ENCODE data around the gene GLRX2. TPM values are rescaled to one million over a fixed set of nuclear protein-coding genes. Genes with fewer than 3 reads are reported as not detected.

GLRX2 gene
- total RNA-seq, 1 donor from 2014 or later, result 1.9 TPM

DNA sequence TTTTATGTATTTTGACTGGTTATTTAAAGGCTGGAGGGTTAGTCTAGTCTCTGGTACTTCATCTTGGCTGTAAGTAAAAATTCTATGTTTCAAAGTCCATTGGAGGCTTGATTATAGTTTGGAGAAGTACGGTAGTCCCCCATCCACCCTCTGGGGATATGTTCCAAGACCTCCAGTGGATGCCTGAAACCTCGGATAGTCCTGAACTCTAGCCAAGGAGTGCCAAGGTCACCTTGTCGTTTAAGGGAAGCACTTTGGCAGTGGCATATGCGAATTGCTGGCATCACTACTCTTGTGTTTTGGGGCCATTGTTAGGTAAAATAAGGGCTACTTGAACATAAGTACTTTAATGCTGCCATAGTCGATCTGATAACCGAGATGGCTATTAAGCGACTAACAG, 35.0 kb upstream of the GLRX2 start:
- H2AFZ ChIP-seq (replicated peaks), result no peak overlapping the region
- H3K9me3 Mint-ChIP-seq, result no peaks in the 10 kb centered on the region
- no peaks in the 10 kb centered on the region for H3F3A ChIP-seq (ENCODE audit: low read depth)
- no peak overlapping the region for H3K9ac ChIP-seq
- no peak overlapping the region for H3K4me3 ChIP-seq
- H3K4me1 Mint-ChIP-seq, result no peaks in the 10 kb centered on the region
- peaks cover 53% of the 10 kb centered on the region for H3K79me2 ChIP-seq (ENCODE audit: low read depth)
- no peaks in the 10 kb centered on the region for H3K4me1 ChIP-seq
- H4K20me1 ChIP-seq (ENCODE audit: low read depth), result peaks cover 19% of the 10 kb centered on the region
- H3K36me3 ChIP-seq, result peaks cover 43% of the 10 kb centered on the region
- peaks cover 32% of the 10 kb centered on the region for H3K36me3 Mint-ChIP-seq
- H3K27ac Mint-ChIP-seq, result no peak overlapping the region
- H3K27me3 Mint-ChIP-seq (ENCODE audit: insufficient read depth, low read depth), result no peaks in the 10 kb centered on the region
- no peak for DNase-seq (ENCODE audit: low spot score)
- H3K4me3 Mint-ChIP-seq, result no peak overlapping the region
- H3K4me2 ChIP-seq, result no peak overlapping the region
- H3K9me3 ChIP-seq (ENCODE audit: low read depth), result no peaks in the 10 kb centered on the region
- H3K27me3 ChIP-seq, result no peaks in the 10 kb centered on the region
- TF ChIP-seq, protein P1, sequence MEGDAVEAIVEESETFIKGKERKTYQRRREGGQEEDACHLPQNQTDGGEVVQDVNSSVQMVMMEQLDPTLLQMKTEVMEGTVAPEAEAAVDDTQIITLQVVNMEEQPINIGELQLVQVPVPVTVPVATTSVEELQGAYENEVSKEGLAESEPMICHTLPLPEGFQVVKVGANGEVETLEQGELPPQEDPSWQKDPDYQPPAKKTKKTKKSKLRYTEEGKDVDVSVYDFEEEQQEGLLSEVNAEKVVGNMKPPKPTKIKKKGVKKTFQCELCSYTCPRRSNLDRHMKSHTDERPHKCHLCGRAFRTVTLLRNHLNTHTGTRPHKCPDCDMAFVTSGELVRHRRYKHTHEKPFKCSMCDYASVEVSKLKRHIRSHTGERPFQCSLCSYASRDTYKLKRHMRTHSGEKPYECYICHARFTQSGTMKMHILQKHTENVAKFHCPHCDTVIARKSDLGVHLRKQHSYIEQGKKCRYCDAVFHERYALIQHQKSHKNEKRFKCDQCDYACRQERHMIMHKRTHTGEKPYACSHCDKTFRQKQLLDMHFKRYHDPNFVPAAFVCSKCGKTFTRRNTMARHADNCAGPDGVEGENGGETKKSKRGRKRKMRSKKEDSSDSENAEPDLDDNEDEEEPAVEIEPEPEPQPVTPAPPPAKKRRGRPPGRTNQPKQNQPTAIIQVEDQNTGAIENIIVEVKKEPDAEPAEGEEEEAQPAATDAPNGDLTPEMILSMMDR (IDR thresholded peaks at IDR 0.05), result no peak
- TF ChIP-seq EZH2 (IDR thresholded peaks at IDR 0.05) (no peak), EZH2phosphoT487 (IDR thresholded peaks at IDR 0.05) (no peak)
- H3K27ac ChIP-seq, result no peak overlapping the region

DNA sequence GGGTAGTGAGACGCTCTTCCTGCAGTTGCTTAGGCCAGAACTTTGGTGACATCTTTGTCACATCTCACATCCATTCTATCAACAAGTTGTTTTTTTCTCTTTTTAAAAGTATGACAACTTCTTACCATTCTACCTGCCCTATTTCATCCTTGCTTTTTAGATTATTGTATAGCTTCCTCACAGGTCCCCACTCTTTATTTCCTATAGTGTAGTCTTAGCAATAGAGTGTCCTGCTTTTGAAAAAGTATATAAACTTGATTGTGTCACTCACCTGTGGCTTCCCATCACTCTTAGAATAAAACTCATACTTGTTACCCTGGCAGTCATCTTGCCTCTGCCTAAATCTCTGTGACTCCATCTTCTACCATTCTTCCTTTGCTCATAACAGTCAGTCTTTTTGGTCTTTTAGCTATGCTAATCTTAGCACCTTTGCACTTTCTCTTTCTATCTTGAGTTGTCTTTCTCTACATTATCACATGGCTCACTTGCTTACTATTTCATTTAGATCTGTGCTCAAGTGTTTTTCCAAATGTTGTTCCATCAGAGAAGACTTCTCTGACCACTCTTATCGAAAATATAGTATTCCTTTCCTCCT, 26.1 kb upstream of the GLRX2 start:
- no peak overlapping the region for H3K4me3 ChIP-seq
- Mint-ChIP-seq H3K9me3 (no peaks in the 10 kb centered on the region), H3K27me3 (ENCODE audit: insufficient read depth, low read depth) (peaks cover 2% of the 10 kb centered on the region), H3K36me3 (peaks cover 33% of the 10 kb centered on the region), H3K4me3 (no peak overlapping the region), H3K4me1 (no peaks in the 10 kb centered on the region), H3K27ac (no peak overlapping the region)
- no peaks in the 10 kb centered on the region for H3K27me3 ChIP-seq
- H3K9me3 ChIP-seq (ENCODE audit: low read depth), result no peaks in the 10 kb centered on the region
- no peak overlapping the region for H2AFZ ChIP-seq (replicated peaks)
- no peaks in the 10 kb centered on the region for H3F3A ChIP-seq (ENCODE audit: low read depth)
- DNase-seq (ENCODE audit: low spot score), result no peak
- H3K27ac ChIP-seq, result no peak overlapping the region
- peaks cover 78% of the 10 kb centered on the region for H3K79me2 ChIP-seq (ENCODE audit: low read depth)
- no peak overlapping the region for H3K9ac ChIP-seq
- H4K20me1 ChIP-seq (ENCODE audit: low read depth), result peaks cover 3% of the 10 kb centered on the region
- H3K4me1 ChIP-seq, result no peaks in the 10 kb centered on the region
- TF ChIP-seq, protein P1 (IDR thresholded peaks at IDR 0.05), result no peak
- no peak for TF ChIP-seq EZH2phosphoT487 (IDR thresholded peaks at IDR 0.05)
- no peak overlapping the region for H3K4me2 ChIP-seq
- peaks cover 28% of the 10 kb centered on the region for H3K36me3 ChIP-seq

DNA sequence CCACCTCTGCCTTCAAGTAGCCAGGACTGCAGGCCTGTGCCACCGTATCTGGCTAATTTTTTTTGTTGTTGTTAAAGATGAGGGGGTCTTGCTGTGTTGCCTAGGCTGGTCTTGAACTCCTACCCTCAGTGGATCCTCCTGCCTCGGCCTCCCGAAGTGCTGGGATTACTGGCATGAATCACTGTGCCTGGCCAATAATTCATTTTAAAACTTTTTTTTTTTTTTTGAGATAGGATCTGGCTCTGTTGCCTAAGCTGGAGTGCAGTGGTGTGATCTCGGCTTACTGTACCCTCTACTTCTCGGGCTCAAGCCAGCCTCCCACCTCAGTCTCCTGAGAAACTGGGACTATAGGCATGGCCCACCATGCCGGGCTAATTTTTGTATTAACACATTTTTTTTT, 20.2 kb upstream of the GLRX2 start:
- Histone ChIP-seq H3K79me2 (ENCODE audit: low read depth) (peaks cover 80% of the 10 kb centered on the region), H3F3A (ENCODE audit: low read depth) (peaks cover 13% of the 10 kb centered on the region), H3K4me1 (peaks cover 15% of the 10 kb centered on the region), H3K27ac (no peak overlapping the region), H3K9ac (no peak overlapping the region), H3K9me3 (ENCODE audit: low read depth) (no peaks in the 10 kb centered on the region), H2AFZ (replicated peaks) (no peak overlapping the region), H3K36me3 (peaks cover 17% of the 10 kb centered on the region), H3K27me3 (peaks cover 2% of the 10 kb centered on the region), H4K20me1 (ENCODE audit: low read depth) (peaks cover 27% of the 10 kb centered on the region), H3K4me3 (no peak overlapping the region), H3K4me2 (no peak overlapping the region)
- no peak for DNase-seq (ENCODE audit: low spot score)
- peaks cover 13% of the 10 kb centered on the region for H3K36me3 Mint-ChIP-seq
- H3K4me1 Mint-ChIP-seq, result peaks cover 21% of the 10 kb centered on the region
- peaks cover 4% of the 10 kb centered on the region for H3K27me3 Mint-ChIP-seq (ENCODE audit: insufficient read depth, low read depth)
- H3K4me3 Mint-ChIP-seq, result no peak overlapping the region
- TF ChIP-seq, protein P1 (IDR thresholded peaks at IDR 0.05), result no peak
- TF ChIP-seq EZH2 (IDR thresholded peaks at IDR 0.05) (no peak), EZH2phosphoT487 (IDR thresholded peaks at IDR 0.05) (no peak)
- H3K27ac Mint-ChIP-seq, result no peak overlapping the region
- no peaks in the 10 kb centered on the region for H3K9me3 Mint-ChIP-seq
